Measurements from ENCODE around the gene VPS41.

VPS41 gene

GRCh38 chr7:38753347-38753746 lies 155.6 kb downstream of the VPS41 start:
- no peak for DNase-seq (ENCODE audit: low read depth)
- TF ChIP-seq, protein P1, sequence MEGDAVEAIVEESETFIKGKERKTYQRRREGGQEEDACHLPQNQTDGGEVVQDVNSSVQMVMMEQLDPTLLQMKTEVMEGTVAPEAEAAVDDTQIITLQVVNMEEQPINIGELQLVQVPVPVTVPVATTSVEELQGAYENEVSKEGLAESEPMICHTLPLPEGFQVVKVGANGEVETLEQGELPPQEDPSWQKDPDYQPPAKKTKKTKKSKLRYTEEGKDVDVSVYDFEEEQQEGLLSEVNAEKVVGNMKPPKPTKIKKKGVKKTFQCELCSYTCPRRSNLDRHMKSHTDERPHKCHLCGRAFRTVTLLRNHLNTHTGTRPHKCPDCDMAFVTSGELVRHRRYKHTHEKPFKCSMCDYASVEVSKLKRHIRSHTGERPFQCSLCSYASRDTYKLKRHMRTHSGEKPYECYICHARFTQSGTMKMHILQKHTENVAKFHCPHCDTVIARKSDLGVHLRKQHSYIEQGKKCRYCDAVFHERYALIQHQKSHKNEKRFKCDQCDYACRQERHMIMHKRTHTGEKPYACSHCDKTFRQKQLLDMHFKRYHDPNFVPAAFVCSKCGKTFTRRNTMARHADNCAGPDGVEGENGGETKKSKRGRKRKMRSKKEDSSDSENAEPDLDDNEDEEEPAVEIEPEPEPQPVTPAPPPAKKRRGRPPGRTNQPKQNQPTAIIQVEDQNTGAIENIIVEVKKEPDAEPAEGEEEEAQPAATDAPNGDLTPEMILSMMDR (IDR thresholded peaks at IDR 0.05; ENCODE audit: control insufficient read depth, extremely low read depth, insufficient read depth), result no peak
- H3K4me3 ChIP-seq (ENCODE audit: low read depth, low read length), result no peak overlapping the region

DNA sequence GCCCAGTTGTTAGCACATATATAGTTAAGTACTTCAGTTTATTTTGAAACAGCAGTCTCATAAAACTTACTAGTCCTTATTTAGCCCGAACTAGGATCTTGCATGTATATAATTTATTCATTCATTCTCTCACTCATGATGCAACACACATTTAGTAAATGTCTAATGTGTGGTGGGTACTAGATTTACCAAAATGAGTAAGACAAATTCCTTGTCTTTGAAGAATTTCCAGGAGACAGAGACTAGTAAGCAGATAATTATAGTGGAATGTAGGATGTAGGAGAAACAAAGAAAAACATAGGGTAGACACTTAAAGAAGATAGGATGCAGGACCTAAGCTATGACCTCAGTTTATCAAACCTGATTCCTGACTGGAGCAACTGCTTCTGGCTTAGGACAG lies 157.6 kb downstream of the VPS41 start:
- TF ChIP-seq, protein P1 (IDR thresholded peaks at IDR 0.05; ENCODE audit: control insufficient read depth, extremely low read depth, insufficient read depth), result no peak
- no peak for DNase-seq (ENCODE audit: low read depth)
- H3K4me3 ChIP-seq (ENCODE audit: low read depth, low read length), result no peak overlapping the region

DNA sequence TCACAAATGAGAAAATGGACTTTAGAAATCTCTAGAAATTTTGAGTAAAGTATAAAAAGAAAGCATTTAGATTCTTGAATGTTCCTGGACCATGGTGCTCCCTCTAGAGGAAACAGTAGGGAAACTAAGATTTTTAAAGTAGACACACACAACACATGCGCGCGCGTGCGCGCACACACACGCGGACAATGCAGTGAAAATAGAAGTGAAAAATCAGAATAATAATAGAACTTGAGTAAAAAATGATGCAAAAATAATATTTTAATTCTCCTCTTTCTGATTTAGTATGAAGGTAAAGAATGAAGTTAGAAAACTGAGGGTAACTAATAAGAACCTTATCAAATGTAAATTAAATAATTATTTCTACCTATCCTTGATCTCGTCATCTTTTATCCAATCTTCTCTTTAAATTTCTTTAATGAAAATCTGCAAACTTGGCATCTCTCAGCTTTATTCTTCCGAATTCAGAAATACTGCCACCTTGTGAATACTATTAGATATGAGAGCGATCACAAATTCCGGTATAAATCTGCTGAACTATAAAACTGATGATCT lies 160.9 kb downstream of the VPS41 start:
- peak overlapping the region; percentile 21; the same call in 1 of the 2 replicates for H3K4me3 ChIP-seq (ENCODE audit: low read depth, low read length)
- TF ChIP-seq, protein P1 (IDR thresholded peaks at IDR 0.05; ENCODE audit: control insufficient read depth, extremely low read depth, insufficient read depth), result peak; percentile 54
- DNase-seq (ENCODE audit: low read depth), result no peak

- no peak overlapping the region for H3K4me3 ChIP-seq (ENCODE audit: low read depth, low read length)
- TF ChIP-seq, protein P1 (IDR thresholded peaks at IDR 0.05; ENCODE audit: control insufficient read depth, extremely low read depth, insufficient read depth), result no peak
- no peak for DNase-seq (ENCODE audit: low read depth)
These were observed 162.6 kb downstream of the VPS41 start for GRCh38 chr7:38746438-38746837.

GRCh38 chr7:38744746-38745145 lies 164.2 kb downstream of the VPS41 start:
- H3K4me3 ChIP-seq (ENCODE audit: low read depth, low read length), result no peak overlapping the region
- TF ChIP-seq, protein P1 (IDR thresholded peaks at IDR 0.05; ENCODE audit: control insufficient read depth, extremely low read depth, insufficient read depth), result no peak
- no peak for DNase-seq (ENCODE audit: low read depth)

GRCh38 chr7:38743899-38744298 lies 165.1 kb downstream of the VPS41 start:
- no peak overlapping the region for H3K4me3 ChIP-seq (ENCODE audit: low read depth, low read length)
- TF ChIP-seq, protein P1 (IDR thresholded peaks at IDR 0.05; ENCODE audit: control insufficient read depth, extremely low read depth, insufficient read depth), result no peak
- DNase-seq (ENCODE audit: low read depth), result no peak

DNA sequence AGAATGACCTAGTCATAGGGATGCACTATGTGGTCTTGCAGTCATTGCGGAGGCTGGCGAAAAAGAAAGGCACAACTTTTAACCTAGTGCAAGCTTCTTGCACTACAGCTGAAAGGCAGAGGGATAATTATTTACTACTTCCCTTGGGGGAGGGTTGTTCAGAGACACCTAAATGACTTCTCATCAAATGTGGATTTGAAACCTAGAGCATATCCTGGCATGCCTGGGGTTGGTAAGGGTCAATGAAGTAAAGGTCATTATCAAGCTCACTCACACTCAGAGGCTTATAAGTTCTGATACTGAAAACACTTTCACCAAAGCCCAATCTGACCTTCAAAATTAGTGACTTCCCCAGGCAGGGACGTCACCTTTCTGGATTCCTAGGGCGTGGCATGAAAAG lies 168.9 kb downstream of the VPS41 start:
- H3K4me3 ChIP-seq (ENCODE audit: low read depth, low read length), result no peak overlapping the region
- TF ChIP-seq, protein P1 (IDR thresholded peaks at IDR 0.05; ENCODE audit: control insufficient read depth, extremely low read depth, insufficient read depth), result no peak
- DNase-seq (ENCODE audit: low read depth), result no peak
